Neutrophil (primary cell): ENCODE measurements around the gene SNRPD3.

Experiments
- H3K27ac ChIP-seq: fragments of 200-600 bp; sonication (generic); 2 replicates; pipeline ENCODE4 v1.5.1; 2016; ENCODE audit warnings: mild to moderate bottlenecking, moderate library complexity
- H3K27me3 ChIP-seq: fragments of 200-600 bp; sonication (generic); 2 replicates; pipeline ENCODE4 v1.6.0; 2016; ENCODE audit warnings: mild to moderate bottlenecking
- H3K36me3 ChIP-seq: fragments of 200-600 bp; sonication (generic); 2 replicates; pipeline ENCODE4 v1.5.1; 2017
- H3K4me1 ChIP-seq, 2 experiments: fragments of 200-600 bp in 1 of 2; sonication (generic) in 1 of 2; 1 replicate in 1 of 2; 2 replicates in 1 of 2; pipeline versions ENCODE4 v1.5.1 to v1.6.1; 2013 to 2016; ENCODE audit warnings: low read depth in 1 of 2, low read length in 1 of 2, mild to moderate bottlenecking in 1 of 2, moderate library complexity in 1 of 2; ENCODE audit not compliant: control insufficient read depth in 1 of 2, insufficient read depth in 1 of 2
- H3K4me3 ChIP-seq, 2 experiments: fragments of 200-600 bp in 1 of 2; sonication (generic) in 1 of 2; 1 replicate in 1 of 2; 2 replicates in 1 of 2; pipeline ENCODE4 v1.5.1; 2013 to 2016; ENCODE audit warnings: low read depth in 1 of 2, low read length in 1 of 2, mild to moderate bottlenecking in 1 of 2, moderate library complexity in 1 of 2
- H3K9me3 ChIP-seq: fragments of 200-600 bp; sonication (generic); 2 replicates; pipeline ENCODE4 v1.5.1; 2016
- CTCF ChIP-seq: fragments of 200-600 bp; sonication (generic); IDR thresholded peaks from 2 replicates; pipeline ENCODE4 v1.5.1; 2016; ENCODE audit warnings: antibody characterized with exemption

SNRPD3 gene

GRCh38 chr22:24565077-24565476 is 9.3 kb downstream of the SNRPD3 start:
- Histone ChIP-seq H3K9me3 (no peaks in the 10 kb centered on the region), H3K4me1 (peaks cover 5 to 10% of the 10 kb centered on the region in 2 experiments), H3K4me3 (no peak overlapping the region), H3K27ac (no peak overlapping the region), H3K36me3 (peaks cover 51% of the 10 kb centered on the region), H3K27me3 (no peaks in the 10 kb centered on the region)
- no peak for TF ChIP-seq CTCF

GRCh38 chr22:24566899-24567511 is 11.2 kb downstream of the SNRPD3 start:
- no peak for TF ChIP-seq CTCF
- H3K9me3 ChIP-seq = no peaks in the 10 kb centered on the region
- no peak overlapping the region for H3K27ac ChIP-seq
- no peaks in the 10 kb centered on the region for H3K27me3 ChIP-seq
- H3K36me3 ChIP-seq = peaks cover 55% of the 10 kb centered on the region
- H3K4me1 ChIP-seq = peaks cover 5 to 10% of the 10 kb centered on the region in 2 experiments
- no peak overlapping the region for H3K4me3 ChIP-seq

- Histone ChIP-seq H3K4me1 (peaks cover 5 to 10% of the 10 kb centered on the region in 2 experiments), H3K27ac (no peak overlapping the region), H3K4me3 (no peak overlapping the region), H3K9me3 (no peaks in the 10 kb centered on the region), H3K36me3 (peaks cover 59% of the 10 kb centered on the region), H3K27me3 (no peaks in the 10 kb centered on the region)
- TF ChIP-seq CTCF = no peak
These were observed 11.9 kb downstream of the SNRPD3 start for GRCh38 chr22:24567668-24568067.

GRCh38 chr22:24571266-24571665 is 15.5 kb downstream of the SNRPD3 start:
- Histone ChIP-seq H3K9me3 (no peaks in the 10 kb centered on the region), H3K36me3 (peaks cover 77% of the 10 kb centered on the region), H3K4me3 (no peak overlapping the region), H3K27ac (no peak overlapping the region), H3K27me3 (no peaks in the 10 kb centered on the region), H3K4me1 (peaks cover 5 to 9% of the 10 kb centered on the region in 2 experiments)
- no peak for TF ChIP-seq CTCF

GRCh38 chr22:24576778-24577177 is 21.0 kb downstream of the SNRPD3 start:
- Histone ChIP-seq H3K27me3 (no peaks in the 10 kb centered on the region), H3K27ac (no peak overlapping the region)

More at GRCh38 chr22:24576778-24577177, 21.0 kb downstream of the SNRPD3 start:
- TF ChIP-seq CTCF = no peak
- Histone ChIP-seq H3K36me3 (peaks cover 34% of the 10 kb centered on the region), H3K4me3 (no peak overlapping the region), H3K9me3 (no peaks in the 10 kb centered on the region), H3K4me1 (no peaks in the 10 kb centered on the region)
